Measurements from ENCODE around the gene KCNIP1.

Gene KCNIP1

GRCh38 chr5:170678811-170679210, 175.0 kb downstream of the KCNIP1 start:
- Histone ChIP-seq H3K27ac (no peak overlapping the region), H3K4me3 (no peak overlapping the region), H3K9ac (ENCODE audit: insufficient read length) (no peak overlapping the region), H3K9me3 (ENCODE audit: low read depth, low read length) (no peaks in the 10 kb centered on the region), H3K36me3 (ENCODE audit: insufficient read depth, low read length) (no peaks in the 10 kb centered on the region)
- no peak for DNase-seq (ENCODE audit: low read depth, low spot score)
- TF ChIP-seq POLR2AphosphoS5 (IDR thresholded peaks at IDR 0.05; ENCODE audit: borderline replicate concordance, low read depth, low read length) (no peak), EZH2 (IDR thresholded peaks at IDR 0.05) (no peak), FOXP2 (optimal IDR thresholded peaks at IDR 0.05; ENCODE audit: control extremely low read depth, extremely low read length, insufficient read depth) (no peak)

GRCh38 chr5:170681013-170681433, 177.2 kb downstream of the KCNIP1 start:
- H3K27ac ChIP-seq, result no peak overlapping the region
- H3K9ac ChIP-seq (ENCODE audit: insufficient read length), result no peak overlapping the region
- no peaks in the 10 kb centered on the region for H3K36me3 ChIP-seq (ENCODE audit: insufficient read depth, low read length)
- no peak for DNase-seq (ENCODE audit: low read depth, low spot score)
- no peak overlapping the region for H3K4me3 ChIP-seq
- no peaks in the 10 kb centered on the region for H3K9me3 ChIP-seq (ENCODE audit: low read depth, low read length)
- TF ChIP-seq EZH2 (IDR thresholded peaks at IDR 0.05), result no peak

GRCh38 chr5:170691657-170692056, 187.8 kb downstream of the KCNIP1 start:
- H3K9ac ChIP-seq (ENCODE audit: insufficient read length), result no peak overlapping the region
- H3K9me3 ChIP-seq (ENCODE audit: low read depth, low read length), result no peaks in the 10 kb centered on the region
- DNase-seq (ENCODE audit: low read depth, low spot score), result no peak
- H3K36me3 ChIP-seq (ENCODE audit: insufficient read depth, low read length), result no peaks in the 10 kb centered on the region
- H3K4me3 ChIP-seq, result no peak overlapping the region
- TF ChIP-seq FOXP2 (optimal IDR thresholded peaks at IDR 0.05; ENCODE audit: control extremely low read depth, extremely low read length, insufficient read depth) (no peak), POLR2AphosphoS5 (IDR thresholded peaks at IDR 0.05; ENCODE audit: borderline replicate concordance, low read depth, low read length) (no peak), EZH2 (IDR thresholded peaks at IDR 0.05) (no peak)
- H3K27ac ChIP-seq, result no peak overlapping the region

- no peak for DNase-seq (ENCODE audit: low read depth, low spot score)
- Histone ChIP-seq H3K27ac (no peak overlapping the region), H3K36me3 (ENCODE audit: insufficient read depth, low read length) (no peaks in the 10 kb centered on the region)
Observed at GRCh38 chr5:170693701-170694100, 189.9 kb downstream of the KCNIP1 start.

GRCh38 chr5:170694911-170695310, 191.1 kb downstream of the KCNIP1 start:
- no peaks in the 10 kb centered on the region for H3K9me3 ChIP-seq (ENCODE audit: low read depth, low read length)
- H3K9ac ChIP-seq (ENCODE audit: insufficient read length), result no peak overlapping the region
- H3K27ac ChIP-seq, result no peak overlapping the region
- DNase-seq (ENCODE audit: low read depth, low spot score), result no peak
- no peak overlapping the region for H3K4me3 ChIP-seq
- no peaks in the 10 kb centered on the region for H3K36me3 ChIP-seq (ENCODE audit: insufficient read depth, low read length)
- TF ChIP-seq EZH2 (IDR thresholded peaks at IDR 0.05) (no peak), FOXP2 (optimal IDR thresholded peaks at IDR 0.05; ENCODE audit: control extremely low read depth, extremely low read length, insufficient read depth) (no peak), POLR2AphosphoS5 (IDR thresholded peaks at IDR 0.05; ENCODE audit: borderline replicate concordance, low read depth, low read length) (no peak)

More at GRCh38 chr5:170693701-170694100, 189.9 kb downstream of the KCNIP1 start:
- TF ChIP-seq EZH2 (IDR thresholded peaks at IDR 0.05) (no peak), FOXP2 (optimal IDR thresholded peaks at IDR 0.05; ENCODE audit: control extremely low read depth, extremely low read length, insufficient read depth) (no peak), POLR2AphosphoS5 (IDR thresholded peaks at IDR 0.05; ENCODE audit: borderline replicate concordance, low read depth, low read length) (no peak)
- no peak overlapping the region for H3K9ac ChIP-seq (ENCODE audit: insufficient read length)
- H3K4me3 ChIP-seq, result no peak overlapping the region
- no peaks in the 10 kb centered on the region for H3K9me3 ChIP-seq (ENCODE audit: low read depth, low read length)

GRCh38 chr5:170697031-170697430, 193.2 kb downstream of the KCNIP1 start:
- no peak overlapping the region for H3K4me3 ChIP-seq
- TF ChIP-seq FOXP2 (optimal IDR thresholded peaks at IDR 0.05; ENCODE audit: control extremely low read depth, extremely low read length, insufficient read depth), result no peak
- no peak for TF ChIP-seq POLR2AphosphoS5 (IDR thresholded peaks at IDR 0.05; ENCODE audit: borderline replicate concordance, low read depth, low read length)
- H3K27ac ChIP-seq, result no peak overlapping the region
- DNase-seq (ENCODE audit: low read depth, low spot score), result no peak
- H3K36me3 ChIP-seq (ENCODE audit: insufficient read depth, low read length), result no peaks in the 10 kb centered on the region
- H3K9me3 ChIP-seq (ENCODE audit: low read depth, low read length), result no peaks in the 10 kb centered on the region
- no peak overlapping the region for H3K9ac ChIP-seq (ENCODE audit: insufficient read length)

- TF ChIP-seq POLR2AphosphoS5 (IDR thresholded peaks at IDR 0.05; ENCODE audit: borderline replicate concordance, low read depth, low read length), result no peak
- no peak for TF ChIP-seq EZH2 (IDR thresholded peaks at IDR 0.05)
- TF ChIP-seq FOXP2 (optimal IDR thresholded peaks at IDR 0.05; ENCODE audit: control extremely low read depth, extremely low read length, insufficient read depth), result no peak
- Histone ChIP-seq H3K4me3 (no peak overlapping the region), H3K36me3 (ENCODE audit: insufficient read depth, low read length) (no peaks in the 10 kb centered on the region), H3K9ac (ENCODE audit: insufficient read length) (no peak overlapping the region), H3K27ac (no peak overlapping the region), H3K9me3 (ENCODE audit: low read depth, low read length) (no peaks in the 10 kb centered on the region)
- DNase-seq (ENCODE audit: low read depth, low spot score), result no peak
Observed at GRCh38 chr5:170700503-170700902, 196.7 kb downstream of the KCNIP1 start.

- TF ChIP-seq EZH2 (IDR thresholded peaks at IDR 0.05) (no peak), POLR2AphosphoS5 (IDR thresholded peaks at IDR 0.05; ENCODE audit: borderline replicate concordance, low read depth, low read length) (no peak), FOXP2 (optimal IDR thresholded peaks at IDR 0.05; ENCODE audit: control extremely low read depth, extremely low read length, insufficient read depth) (no peak)
- no peaks in the 10 kb centered on the region for H3K9me3 ChIP-seq (ENCODE audit: low read depth, low read length)
- no peak for DNase-seq (ENCODE audit: low read depth, low spot score)
Observed at GRCh38 chr5:170701334-170701733, 197.5 kb downstream of the KCNIP1 start.

GRCh38 chr5:170704417-170705192, 200.8 kb downstream of the KCNIP1 start:
- Histone ChIP-seq H3K4me3 (no peak overlapping the region), H3K9me3 (ENCODE audit: low read depth, low read length) (no peaks in the 10 kb centered on the region), H3K27ac (no peak overlapping the region), H3K9ac (ENCODE audit: insufficient read length) (no peak overlapping the region), H3K36me3 (ENCODE audit: insufficient read depth, low read length) (no peaks in the 10 kb centered on the region)
- no peak for DNase-seq (ENCODE audit: low read depth, low spot score)
- TF ChIP-seq POLR2AphosphoS5 (IDR thresholded peaks at IDR 0.05; ENCODE audit: borderline replicate concordance, low read depth, low read length) (no peak), EZH2 (IDR thresholded peaks at IDR 0.05) (no peak), FOXP2 (optimal IDR thresholded peaks at IDR 0.05; ENCODE audit: control extremely low read depth, extremely low read length, insufficient read depth) (no peak)

More at GRCh38 chr5:170701334-170701733, 197.5 kb downstream of the KCNIP1 start:
- no peak overlapping the region for H3K27ac ChIP-seq
- H3K36me3 ChIP-seq (ENCODE audit: insufficient read depth, low read length), result no peaks in the 10 kb centered on the region
- H3K4me3 ChIP-seq, result no peak overlapping the region
- no peak overlapping the region for H3K9ac ChIP-seq (ENCODE audit: insufficient read length)
